Right hindlimb (tissue), 1 donor: Measurements from ENCODE around the gene GBP2.
"Not testable (repeated sequence)": the region's sequence is repeated elsewhere in the genome, so short reads cannot be mapped to it uniquely, and the experiment has no call there.

Experiments
- DNase-seq: peaks from one replicate; pipeline ENCODE4 v3.0.0-alpha.2; 2018

The GBP2 gene, protein sequence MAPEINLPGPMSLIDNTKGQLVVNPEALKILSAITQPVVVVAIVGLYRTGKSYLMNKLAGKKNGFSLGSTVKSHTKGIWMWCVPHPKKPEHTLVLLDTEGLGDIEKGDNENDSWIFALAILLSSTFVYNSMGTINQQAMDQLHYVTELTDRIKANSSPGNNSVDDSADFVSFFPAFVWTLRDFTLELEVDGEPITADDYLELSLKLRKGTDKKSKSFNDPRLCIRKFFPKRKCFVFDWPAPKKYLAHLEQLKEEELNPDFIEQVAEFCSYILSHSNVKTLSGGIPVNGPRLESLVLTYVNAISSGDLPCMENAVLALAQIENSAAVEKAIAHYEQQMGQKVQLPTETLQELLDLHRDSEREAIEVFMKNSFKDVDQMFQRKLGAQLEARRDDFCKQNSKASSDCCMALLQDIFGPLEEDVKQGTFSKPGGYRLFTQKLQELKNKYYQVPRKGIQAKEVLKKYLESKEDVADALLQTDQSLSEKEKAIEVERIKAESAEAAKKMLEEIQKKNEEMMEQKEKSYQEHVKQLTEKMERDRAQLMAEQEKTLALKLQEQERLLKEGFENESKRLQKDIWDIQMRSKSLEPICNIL

DNA sequence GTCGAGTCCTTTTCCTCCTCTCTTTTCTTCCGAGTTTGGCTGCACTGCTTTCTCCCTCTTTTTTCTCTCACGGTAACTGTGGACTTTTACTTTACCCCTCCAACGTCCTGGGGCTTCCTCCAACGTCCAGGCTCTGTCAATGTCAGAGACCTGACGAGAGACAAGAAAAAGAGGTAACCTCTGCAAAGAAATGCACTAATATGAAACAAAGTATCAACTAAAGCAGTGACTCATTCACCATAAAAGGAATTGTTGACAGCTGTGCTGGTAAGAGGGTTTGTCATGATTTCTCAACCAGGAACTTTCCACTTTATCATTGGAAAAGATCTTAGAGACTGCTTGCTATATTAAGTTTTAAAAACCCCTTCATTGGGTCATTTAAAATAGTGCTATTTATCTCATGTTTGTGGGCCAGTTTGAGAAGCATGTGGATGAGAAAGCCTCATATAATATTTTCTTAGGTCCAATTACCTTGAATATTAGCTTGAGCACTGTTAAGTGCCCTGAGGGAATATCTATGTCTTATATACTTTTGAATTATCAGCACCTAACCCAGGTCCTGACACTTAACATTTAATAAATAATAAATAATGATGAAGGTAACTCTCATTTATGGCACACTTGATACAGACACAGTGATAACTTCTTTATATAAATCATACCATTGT is at the start of gene GBP2:
Gene GBP2, minus strand, starts transcription at position 202 of the 668 bp plus-strand sequence. CDS start 4,148 bp downstream, outside the sequence.
- no peak for DNase-seq

DNA sequence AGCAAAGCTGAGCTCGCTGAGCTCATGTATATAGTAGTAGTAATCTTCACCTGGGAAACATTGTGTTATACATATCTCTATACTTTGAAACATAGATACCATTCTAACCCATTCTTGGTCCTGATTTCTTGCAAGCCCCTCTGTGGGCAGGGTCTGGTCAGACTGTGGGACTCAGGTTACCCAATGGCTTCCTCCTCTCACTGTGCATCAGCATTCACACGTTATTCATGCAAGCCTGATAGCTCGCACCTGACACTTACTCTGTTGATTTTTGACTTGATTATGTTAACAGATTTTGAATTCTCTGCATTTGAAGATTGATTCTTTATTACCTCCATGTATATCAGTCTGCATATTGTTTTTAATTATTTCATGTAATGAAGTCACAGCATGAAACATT is 48.6 kb upstream of the GBP2 start:
- no peak for DNase-seq

DNA sequence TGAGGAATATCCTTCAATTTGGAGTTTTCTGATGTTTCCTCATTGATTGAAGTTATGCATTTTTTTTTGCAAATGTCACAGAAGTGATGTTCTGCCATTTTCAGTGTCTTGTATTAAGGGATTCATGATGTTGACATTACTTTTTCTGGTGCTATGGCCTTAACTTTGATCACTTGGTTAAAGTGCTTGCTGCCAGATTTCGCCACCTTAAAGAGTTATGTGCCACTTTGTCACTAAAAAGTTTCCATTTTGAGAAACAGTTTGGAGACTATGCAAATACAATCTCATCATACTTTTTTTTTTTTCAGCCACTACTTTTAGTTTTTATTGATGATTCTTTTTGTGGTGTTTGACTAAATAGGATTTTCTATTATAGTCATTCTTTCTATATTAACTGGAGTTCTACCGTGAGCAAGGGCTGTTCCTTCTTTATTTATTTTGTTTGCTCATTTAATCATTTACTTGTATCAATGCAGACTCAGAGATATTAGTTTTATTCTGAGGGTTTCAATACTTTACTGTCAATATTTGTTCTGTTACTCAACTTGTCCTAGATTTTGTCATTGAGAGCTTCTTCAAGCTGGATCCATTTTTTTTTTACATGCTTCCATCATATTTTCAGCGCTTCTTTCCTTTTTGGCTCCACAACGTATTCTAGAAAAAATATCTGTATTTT is 46.7 kb upstream of the GBP2 start:
- no peak for DNase-seq

DNA sequence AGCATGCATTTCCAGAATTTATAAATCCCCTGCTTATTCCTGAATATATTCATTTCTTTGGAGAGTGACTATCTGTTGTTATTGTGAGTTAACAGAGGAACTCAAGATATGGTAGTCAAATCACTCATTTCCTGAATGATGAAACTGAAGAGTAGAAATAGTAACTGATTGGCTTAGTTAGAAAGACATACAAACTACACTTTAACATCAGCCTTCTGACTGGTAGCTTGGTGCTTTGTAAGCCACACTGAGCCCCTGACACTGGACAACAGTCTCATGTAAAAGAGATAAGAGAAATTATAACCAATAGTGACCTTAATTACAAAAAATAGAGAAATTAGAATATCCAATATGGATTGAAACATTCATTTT is 45.1 kb upstream of the GBP2 start:
- DNase-seq, result no peak

DNA sequence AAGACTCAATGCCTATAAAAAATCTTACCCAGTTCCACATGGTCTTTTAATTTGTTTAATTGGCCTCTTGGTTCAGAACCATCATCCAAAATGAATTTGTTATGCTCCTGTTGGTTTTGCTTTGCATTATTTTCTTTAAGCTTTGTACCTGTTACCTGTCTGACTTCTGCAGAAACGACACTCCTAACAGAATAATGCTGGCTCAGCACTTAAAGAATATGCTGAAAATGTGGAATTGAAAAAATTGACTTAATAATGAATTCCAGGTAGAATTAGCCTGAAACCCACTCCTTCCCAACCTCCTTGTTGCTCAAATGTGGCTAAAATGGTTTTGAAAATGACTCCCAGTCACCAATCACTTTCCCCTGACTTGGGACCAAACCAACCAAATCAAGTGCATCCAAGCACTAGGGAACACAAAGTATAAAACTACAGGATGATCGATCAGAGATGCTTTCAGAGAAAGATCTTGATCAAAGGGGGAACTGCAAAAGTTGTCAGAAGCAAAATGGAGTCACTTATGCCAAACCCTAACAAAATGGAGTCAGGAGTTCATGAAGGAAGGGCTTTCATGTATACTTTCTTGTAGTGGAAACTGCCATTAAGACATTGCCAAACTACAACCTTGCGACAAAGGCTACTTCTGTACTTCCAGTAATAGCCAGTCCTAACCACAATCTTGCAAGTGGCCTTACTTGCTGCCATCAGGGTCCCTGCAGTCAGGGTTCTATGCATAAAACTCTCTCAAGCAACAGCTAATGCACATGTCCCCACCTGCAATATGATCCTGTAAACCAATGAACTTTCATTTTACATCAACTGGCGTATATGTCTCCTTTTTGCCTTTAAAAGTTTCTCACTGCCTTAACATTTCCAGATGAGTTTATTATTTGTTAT is 44.5 kb upstream of the GBP2 start:
- DNase-seq, result no peak

DNA sequence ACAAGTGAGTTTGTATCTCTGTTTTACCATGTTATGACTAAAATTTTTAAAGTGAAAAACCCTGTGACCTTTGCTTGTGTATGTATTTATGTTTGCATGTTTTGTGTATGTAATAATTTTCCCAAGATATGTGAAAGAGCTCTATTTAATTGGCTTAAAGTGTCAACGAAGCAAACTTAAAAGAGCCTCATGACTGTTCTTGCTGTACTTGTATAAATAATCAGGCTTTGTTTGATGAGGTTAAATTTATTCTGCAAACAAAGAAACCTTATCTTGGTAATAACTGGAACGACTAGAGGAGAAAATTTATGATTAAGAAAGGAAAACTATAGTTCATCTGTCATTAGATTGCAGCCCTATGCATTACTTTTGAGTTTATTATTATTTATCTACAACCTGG is 43.3 kb upstream of the GBP2 start:
- no peak for DNase-seq

DNA sequence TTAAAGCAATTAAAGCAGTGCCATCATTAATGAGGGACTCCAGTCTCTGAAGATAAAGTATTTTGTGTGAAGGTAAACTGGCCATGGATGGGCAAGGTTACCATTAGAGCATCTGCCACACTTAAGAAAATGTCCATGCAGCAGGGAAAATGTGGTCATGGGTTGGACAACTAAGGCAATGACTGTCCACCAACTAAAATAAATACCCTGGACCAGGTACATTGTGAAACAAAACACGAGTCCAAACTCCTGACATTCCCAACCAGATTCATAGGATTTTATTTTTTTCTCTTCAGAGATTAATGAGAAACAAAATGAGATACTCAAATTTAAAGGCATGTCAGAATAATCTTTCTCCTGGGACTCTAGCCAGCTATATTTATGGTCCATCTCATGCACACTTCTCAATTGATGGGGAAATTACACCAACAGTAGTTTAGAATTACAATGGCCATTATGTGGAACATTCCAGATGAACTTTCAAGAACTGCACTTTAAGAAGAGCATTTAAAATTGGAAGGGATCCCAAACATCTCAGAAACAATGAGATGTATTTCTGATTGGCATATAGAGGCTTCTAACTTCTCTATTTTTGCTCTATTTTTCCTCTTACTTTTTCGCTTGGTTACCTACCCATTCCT is 41.8 kb upstream of the GBP2 start:
- no peak for DNase-seq

DNA sequence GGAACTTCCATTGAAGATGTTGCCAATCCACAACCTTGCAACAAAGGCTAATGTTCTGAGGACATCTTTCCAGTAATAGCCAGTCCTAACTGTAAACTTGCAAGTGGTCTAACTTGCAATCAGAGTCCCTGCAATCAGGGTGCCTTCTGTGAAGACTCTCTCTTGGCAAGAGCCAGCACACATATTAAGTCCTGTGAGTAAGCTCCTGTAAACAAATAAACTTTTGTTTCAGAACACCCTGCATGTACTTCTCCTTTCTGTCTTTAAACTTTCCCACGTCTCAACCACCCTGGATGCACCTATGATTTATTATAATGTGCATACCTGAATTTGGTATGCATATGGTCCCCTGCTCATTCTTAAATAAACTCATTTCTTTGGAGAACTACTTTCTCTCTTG is 40.8 kb upstream of the GBP2 start:
- DNase-seq, result no peak

DNA sequence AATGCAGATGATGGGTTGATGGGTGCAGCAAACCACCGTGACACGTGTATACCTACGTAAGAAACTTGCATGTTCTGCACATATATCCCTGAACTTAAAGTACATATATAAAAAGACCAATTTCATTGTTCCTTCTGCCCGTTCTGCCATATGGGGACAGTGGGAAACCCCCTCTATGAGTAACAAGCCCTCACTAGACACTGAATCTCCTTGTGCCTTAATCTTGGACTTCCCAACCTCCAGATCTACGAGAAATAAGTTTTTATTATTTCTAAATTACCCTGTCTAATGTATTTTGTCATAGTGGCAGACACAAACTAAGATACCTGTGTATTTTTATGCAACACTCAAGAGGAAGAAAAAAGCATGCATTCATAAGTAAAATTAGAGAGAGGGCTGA is 39.9 kb upstream of the GBP2 start:
- DNase-seq, result no peak

DNA sequence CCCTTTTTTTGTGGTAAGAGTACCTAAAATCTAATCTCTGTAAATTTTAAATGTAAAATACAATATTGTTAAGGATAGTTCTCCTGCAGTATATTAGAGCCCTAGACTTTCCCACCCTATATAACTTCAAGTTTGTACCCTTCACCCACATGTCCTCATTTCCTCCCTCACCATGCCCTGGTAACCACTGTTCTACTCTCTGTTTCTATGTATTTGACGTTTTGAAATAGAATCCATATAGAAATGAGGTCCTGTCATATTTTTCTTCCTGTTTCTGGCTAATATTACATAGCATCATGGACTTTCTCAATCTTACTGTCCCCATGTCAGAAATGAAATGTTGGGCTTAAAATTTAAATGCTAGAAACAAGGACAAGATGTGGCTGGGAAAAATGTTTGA is 25.1 kb upstream of the GBP2 start:
- DNase-seq, result no peak

DNA sequence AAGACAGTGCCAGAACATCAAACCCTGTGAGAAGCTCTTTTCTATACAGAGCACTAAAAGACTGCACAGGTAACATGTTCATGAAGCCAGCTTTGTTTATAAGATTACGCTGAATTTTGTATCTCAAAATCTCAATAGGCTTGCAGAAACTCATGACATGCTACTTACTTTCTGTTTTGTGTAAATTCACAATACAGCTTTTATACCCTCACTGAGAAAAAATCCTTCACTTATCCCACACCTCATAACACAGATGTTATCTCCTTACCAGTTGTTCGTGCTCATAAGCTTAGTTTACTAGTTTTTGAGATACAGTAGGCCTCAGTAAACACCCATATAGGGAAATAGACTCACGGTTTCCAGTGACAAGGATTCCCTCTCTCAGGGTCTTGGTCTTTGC is 24.1 kb upstream of the GBP2 start:
- no peak for DNase-seq

DNA sequence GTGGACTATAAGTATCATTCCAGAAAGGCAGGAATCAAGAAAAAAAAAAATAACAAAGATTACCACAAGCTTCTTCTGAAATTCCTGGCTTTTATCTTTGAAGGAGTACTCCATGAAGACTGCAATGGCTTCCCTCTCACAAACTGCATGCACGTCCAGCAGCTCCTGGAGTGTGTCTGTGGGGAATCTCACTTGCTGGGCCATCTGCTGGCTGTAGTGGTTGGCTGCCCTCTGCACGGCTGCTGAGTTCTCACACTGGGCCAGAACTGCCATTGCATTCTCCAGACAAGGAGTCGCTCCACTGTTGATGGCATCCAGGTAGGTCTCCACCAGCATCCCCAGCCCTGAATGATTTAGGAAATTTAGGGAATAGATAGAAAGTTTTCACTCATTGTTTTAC is 23.3 kb upstream of the GBP2 start:
- no peak for DNase-seq

DNA sequence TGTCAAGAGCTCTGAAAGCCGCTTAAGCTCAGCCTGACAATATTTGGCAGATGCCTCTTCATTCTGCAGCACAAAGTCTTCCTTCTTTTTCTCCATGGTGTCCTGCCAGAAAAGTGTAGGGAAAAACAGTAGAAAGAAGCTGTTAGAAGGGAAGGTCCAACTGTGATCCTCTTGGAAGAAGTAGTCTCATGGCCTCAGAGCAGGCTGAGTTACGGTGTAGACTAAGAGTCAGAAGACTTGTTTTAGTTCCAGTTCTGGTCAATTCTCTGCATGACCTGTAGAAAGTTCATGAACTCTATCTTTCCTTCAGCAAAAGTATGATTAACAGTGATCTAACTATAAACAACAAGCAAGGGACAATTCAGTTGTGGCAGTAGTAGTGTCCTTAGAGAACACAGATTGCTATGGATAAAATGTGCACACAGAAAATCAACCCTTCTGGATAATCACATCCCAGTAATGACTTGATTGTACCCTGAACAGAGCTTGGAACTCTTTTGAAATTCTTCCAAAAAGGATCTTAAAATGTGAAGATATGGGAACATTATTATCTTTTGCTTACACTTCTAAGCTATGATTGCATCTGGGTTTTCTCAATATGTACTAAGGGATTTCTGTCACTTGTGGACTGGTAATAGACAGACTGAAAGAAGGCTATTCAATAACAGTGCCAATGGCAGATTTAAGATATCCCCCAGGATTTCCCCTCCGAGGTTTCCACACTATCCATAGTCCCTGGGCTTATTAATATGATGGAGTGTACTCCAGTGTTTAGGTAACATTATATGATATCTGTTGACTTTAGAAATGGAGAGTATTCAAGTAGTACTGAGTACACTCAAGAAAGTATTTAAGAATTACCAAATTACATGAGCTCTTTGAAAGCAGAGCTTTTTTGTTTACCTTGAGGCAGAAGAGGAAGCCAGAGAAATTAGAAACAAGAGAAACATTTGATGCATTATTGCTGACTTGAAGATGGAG is 22.1 kb upstream of the GBP2 start:
- DNase-seq, result no peak

DNA sequence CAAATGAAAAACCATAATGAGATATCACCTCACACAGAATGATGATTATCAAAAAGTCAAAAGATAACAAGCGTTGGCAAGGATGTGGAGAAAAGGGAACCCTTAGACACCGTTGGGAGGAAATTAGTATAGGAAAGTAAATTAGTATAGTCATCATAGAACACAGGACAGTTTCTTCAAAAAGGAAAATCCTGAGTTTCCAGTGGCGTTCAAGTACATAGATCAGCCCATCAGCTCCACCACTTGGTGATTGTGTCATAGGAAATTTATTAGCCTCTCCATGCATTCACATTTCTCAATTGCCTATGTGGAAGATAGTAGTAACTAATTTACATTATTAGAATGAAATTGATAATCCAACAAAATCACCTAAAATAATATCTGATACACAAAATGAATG is 20.8 kb upstream of the GBP2 start:
- no peak for DNase-seq

DNA sequence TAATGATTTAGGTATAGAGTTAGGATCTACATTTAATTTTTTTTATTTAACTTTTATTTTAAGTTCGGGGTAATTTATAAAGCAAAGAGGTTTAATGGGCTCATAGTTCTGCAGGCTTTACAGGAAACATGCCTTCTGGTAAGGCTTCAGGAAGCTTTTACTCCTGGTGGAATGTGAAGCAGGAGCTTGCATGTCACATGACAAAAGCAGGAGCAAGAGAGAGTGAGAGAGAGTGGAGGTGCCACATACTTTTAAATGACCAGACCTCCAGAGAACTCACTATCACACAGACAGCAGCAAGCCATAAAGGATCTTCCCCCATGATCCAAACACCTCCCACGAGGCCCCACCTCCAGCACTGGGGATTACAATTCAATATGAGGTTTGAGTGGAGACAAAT is 17.6 kb upstream of the GBP2 start:
- no peak for DNase-seq

DNA sequence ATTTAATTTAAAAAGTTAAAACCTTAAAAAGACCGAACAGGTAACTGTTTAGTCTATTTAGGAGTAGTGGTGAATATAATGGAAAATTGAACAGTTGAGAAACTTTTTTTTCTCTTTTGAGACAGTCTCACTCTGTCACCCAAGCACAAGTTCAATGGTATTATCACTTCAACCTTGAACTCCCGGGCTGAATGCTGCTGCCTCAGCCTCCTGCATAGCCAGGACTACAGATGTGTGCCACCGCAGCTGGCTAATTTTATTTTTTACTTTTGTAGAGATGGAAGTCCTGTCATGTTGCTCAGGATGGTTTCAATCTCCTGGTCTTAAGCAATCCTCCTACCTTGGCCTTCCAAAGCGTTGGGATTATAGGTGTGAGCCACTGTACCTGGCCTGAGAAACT is 16.2 kb upstream of the GBP2 start:
- DNase-seq, result no peak

DNA sequence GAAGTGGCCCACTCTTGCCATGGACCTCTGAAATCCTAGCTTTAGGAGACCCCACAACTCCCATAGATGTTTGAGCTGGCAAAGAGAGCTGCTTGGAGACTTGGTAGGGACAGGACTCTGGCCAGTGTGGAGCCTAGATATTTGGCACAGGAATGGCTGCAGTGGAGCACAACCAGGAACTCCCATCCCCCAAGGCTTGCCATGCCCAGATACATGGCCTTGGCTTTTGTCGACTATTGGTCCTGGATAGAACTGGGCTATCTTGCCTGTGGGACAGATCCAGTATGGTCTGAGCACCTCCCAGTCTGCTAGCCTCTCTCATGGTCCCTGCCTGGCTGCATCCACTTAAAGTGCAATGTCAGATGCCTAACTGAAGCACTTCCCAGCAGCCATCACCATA is 7.8 kb upstream of the GBP2 start:
- no peak for DNase-seq

DNA sequence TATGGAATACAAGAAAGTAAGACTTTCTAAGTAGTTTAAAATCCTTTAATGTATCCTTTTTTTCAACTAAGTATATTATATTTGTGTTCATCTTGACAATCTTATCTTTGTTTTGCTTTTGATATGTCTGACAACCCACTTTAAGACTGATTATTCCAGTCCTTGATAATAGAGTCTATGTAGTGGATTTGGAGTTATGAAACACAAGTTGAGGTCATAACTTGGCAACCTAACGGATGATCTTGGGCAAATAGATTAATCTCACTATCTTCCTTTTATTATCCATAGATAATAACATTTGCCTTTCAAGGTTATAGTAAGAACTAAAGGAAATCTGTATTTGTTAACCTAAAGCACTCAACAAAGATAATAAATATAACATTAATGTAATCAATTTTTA is 4.8 kb upstream of the GBP2 start:
- no peak for DNase-seq

DNA sequence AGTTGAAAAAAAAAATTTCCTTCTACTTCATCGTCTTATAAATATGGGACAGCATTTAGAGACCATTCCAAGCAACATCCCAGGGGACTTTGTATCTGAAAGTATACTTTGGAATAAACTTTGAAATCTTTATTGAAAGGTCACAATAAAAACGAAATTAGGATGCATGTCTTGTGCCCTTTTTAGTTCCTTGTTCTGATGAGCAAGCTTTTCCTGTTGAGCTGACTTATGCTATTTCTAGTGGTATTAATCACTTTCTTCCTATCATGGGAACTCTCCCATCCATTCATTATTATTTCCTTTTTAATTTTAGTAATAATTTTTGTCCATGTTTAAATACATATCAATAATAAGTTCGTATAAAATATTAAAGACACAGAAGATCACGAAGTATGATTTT is 4.0 kb upstream of the GBP2 start:
- no peak for DNase-seq

DNA sequence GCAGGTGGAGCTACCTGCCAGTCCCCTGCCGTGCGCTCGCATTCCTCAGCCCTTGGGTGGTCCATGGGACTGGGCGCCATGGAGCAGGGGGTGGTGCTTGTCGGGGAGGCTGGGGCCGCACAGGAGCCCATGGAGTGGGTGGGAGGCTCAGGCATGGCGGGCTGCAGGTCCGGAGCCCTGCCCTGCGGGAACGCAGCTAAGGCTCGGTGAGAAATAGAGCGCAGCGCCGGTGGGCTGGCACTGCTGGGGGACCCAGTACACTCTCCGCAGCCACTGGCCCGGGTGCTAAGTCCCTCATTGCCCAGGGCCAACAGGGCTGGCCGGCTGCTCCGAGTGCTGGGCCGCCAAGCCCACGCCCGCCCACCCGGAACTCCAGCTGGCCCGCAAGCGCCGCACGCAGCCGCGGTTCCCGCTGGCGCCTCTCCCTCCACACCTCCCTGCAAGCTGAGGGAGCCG is 2.1 kb upstream of the GBP2 start:
- not testable (repeated sequence) for DNase-seq
